Sigmoid colon (tissue), 7 donors: Measurements from ENCODE around the gene FRMD8. TPM values are rescaled to one million over a fixed set of nuclear protein-coding genes. Genes with fewer than 3 reads are reported as not detected.

Experiments
- DNase-seq: peaks from one replicate; pipeline ENCODE4 v3.0.0-alpha.2; 2019
- H3K27ac ChIP-seq, 4 donors: fragments of 200-600 bp; sonication (generic); one replicate each; pipeline ENCODE4 v1.5.1; 2016 to 2019; ENCODE audit warnings: mild to moderate bottlenecking in 1 of 4
- H3K27me3 ChIP-seq, 3 donors: fragments of 200-600 bp; sonication (generic); one replicate each; pipeline ENCODE4 v1.5.1; 2019; ENCODE audit warnings: mild to moderate bottlenecking in 1 of 3
- H3K36me3 ChIP-seq, 4 donors: fragments of 200-600 bp; sonication (generic); one replicate each; pipeline ENCODE4 v1.5.1; 2016 to 2019
- H3K4me1 ChIP-seq, 4 donors: fragments of 200-600 bp; sonication (generic); one replicate each; pipeline ENCODE4 v1.5.1; 2017 to 2019
- H3K4me3 ChIP-seq, 4 donors: fragments of 200-600 bp; sonication (generic); one replicate each; pipeline ENCODE4 v1.5.1; 2017 to 2019; ENCODE audit warnings: mild to moderate bottlenecking in 2 of 4, moderate library complexity in 1 of 4
- H3K9me3 ChIP-seq, 4 donors: fragments of 200-600 bp in 3 of 4; sonication (generic) in 3 of 4; one replicate each; pipeline versions ENCODE4 v1.5.1 to v1.6.1; 2013 to 2019
- CTCF ChIP-seq, 4 experiments: fragments of 450-650 bp in 3 of 4; fragments of 200-600 bp in 1 of 4; IDR thresholded peaks; one replicate each; pipeline ENCODE4 v1.5.1; 2016 to 2019; ENCODE audit warnings: antibody characterized with exemption in 4 of 4, mild to moderate bottlenecking in 3 of 4, moderate library complexity in 2 of 4
- EP300 ChIP-seq, 4 donors: sonication (generic); formaldehyde crosslinking; IDR thresholded peaks; one replicate each; pipeline ENCODE4 v1.6.1; 2017; ENCODE audit warnings: antibody characterized with exemption in 4 of 4
- POLR2A ChIP-seq, 2 donors: fragments of 450-650 bp; IDR thresholded peaks; one replicate each; pipeline ENCODE4 v1.6.1; 2016; ENCODE audit warnings: antibody characterized with exemption in 2 of 2, mild to moderate bottlenecking in 2 of 2, moderate library complexity in 2 of 2
- POLR2AphosphoS5 ChIP-seq, 4 donors: sonication (generic); formaldehyde crosslinking; IDR thresholded peaks; one replicate each; pipeline ENCODE4 v1.6.1; 2017; ENCODE audit warnings: antibody characterized with exemption in 4 of 4
- WGBS, 2 donors: extraction: QIAGEN DNeasy Blood & Tissue Kit; methylation state at CpG; one replicate each; pipeline ENCODE4 v1.1.7; 2013; 5-methylcytosine and 5-hydroxymethylcytosine counted together
- intact Hi-C: fragments of 100-400 bp; cut with DNase I; formaldehyde crosslinking; loops from one replicate; pipeline ENCODE4 v1.15.1; 2023
- polyA plus RNA-seq, 3 donors: library from polyadenylated mRNA; stranded (reverse); fragments of 200-250 nt; gene quantifications; one replicate each; pipeline ENCODE4 v1.2.3, GENCODE V29; 2013
- total RNA-seq, 4 donors: library from RNA; depleted of rRNA; stranded (reverse); fragments of >200 nt; gene quantifications; one replicate each; pipeline ENCODE4 v1.1.0, GENCODE V29; 2016
- donor health status: healthy with polysubstance abuse.
- donor health status: Bipolar disorder and iron deficiency.
- donor health status: healthy.

The FRMD8 gene
- total and polyA plus RNA-seq, 7 donors = 10.7 to 29.0 (median 21.6) TPM

- intact Hi-C loops = loop anchor here (5.0 kb wide), 1 partner anchor 168 kb away; no protein-coding TSS in a partner anchor
- peaks cover 22 to 35% (median 25%) of the 10 kb centered on the region in 4 donors for H3K36me3 ChIP-seq
- peak; percentile 99 for DNase-seq
- peak within 1 kb of the TSS; percentile 72 to 79 (median 78) for H3K27ac ChIP-seq
- H3K4me1 ChIP-seq = peaks cover 0 to 27% (median 23%) of the 10 kb centered on the region in 4 donors
- TF ChIP-seq POLR2AphosphoS5 (IDR thresholded peaks at IDR 0.05) (peak in 3 of 4 donors; percentile 43 to 64 (median 61)), CTCF (IDR thresholded peaks at IDR 0.05) (no peak)
- peaks cover 0 to 17% (median 11%) of the 10 kb centered on the region in 3 donors for H3K27me3 ChIP-seq
- WGBS, 2 donors = 1% methylated on average over 79 of the region's 79 CpGs
- peak within 1 kb of the TSS; percentile 37 to 79 (median 74) for H3K4me3 ChIP-seq
- no peaks in the 10 kb centered on the region for H3K9me3 ChIP-seq
These were observed 32.0 kb upstream of the FRMD8 start, which contains the start of gene TIGD3 for GRCh38 chr11:65354265-65355012. TIGD3 (plus strand) TSS chr11:65354751; CDS start chr11:65355809, 1,058 bp downstream.

- WGBS, 2 donors = 2% methylated on average over 47 of the region's 47 CpGs
- peak; percentile 74 for DNase-seq
- H3K27ac ChIP-seq = peak overlapping the region; percentile 55 to 79 (median 75)
These were observed 31.2 kb upstream of the FRMD8 start for GRCh38 chr11:65355013-65355775.

GRCh38 chr11:65355776-65356393 is 30.6 kb upstream of the FRMD8 start:
- no peak overlapping the region for H3K27ac ChIP-seq
- peaks cover 0 to 27% (median 23%) of the 10 kb centered on the region in 4 donors for H3K4me1 ChIP-seq
- TF ChIP-seq POLR2A (IDR thresholded peaks at IDR 0.05) = no peak
- no peak for TF ChIP-seq EP300 (IDR thresholded peaks at IDR 0.05)
- TF ChIP-seq POLR2AphosphoS5 (IDR thresholded peaks at IDR 0.05) = no peak
- TF ChIP-seq CTCF (IDR thresholded peaks at IDR 0.05) = no peak
- peaks cover 0 to 17% (median 11%) of the 10 kb centered on the region in 3 donors for H3K27me3 ChIP-seq
- peaks cover 11 to 20% (median 15%) of the 10 kb centered on the region in 4 donors for H3K36me3 ChIP-seq
- WGBS, 2 donors = 55 to 60% methylated on average over 35 of the region's 35 CpGs
- H3K9me3 ChIP-seq = no peaks in the 10 kb centered on the region
- H3K4me3 ChIP-seq = peak overlapping the region in 3 of 4 donors; percentile 71 to 79 (median 77)
- intact Hi-C loops = loop anchor here (5.0 kb wide), 1 partner anchor 166 kb away; no protein-coding TSS in a partner anchor
- DNase-seq = peak; percentile 73

More at GRCh38 chr11:65355013-65355775, 31.2 kb upstream of the FRMD8 start:
- Histone ChIP-seq H3K4me3 (peak overlapping the region; percentile 30 to 79 (median 74)), H3K36me3 (peaks cover 17 to 27% (median 21%) of the 10 kb centered on the region in 4 donors), H3K9me3 (no peaks in the 10 kb centered on the region), H3K27me3 (peaks cover 0 to 17% (median 11%) of the 10 kb centered on the region in 3 donors), H3K4me1 (peaks cover 0 to 27% (median 23%) of the 10 kb centered on the region in 4 donors)
- intact Hi-C loops = loop anchor here (5.0 kb wide), 1 partner anchor 167 kb away; no protein-coding TSS in a partner anchor
- TF ChIP-seq POLR2AphosphoS5 (IDR thresholded peaks at IDR 0.05) (no peak), POLR2A (IDR thresholded peaks at IDR 0.05) (no peak), CTCF (IDR thresholded peaks at IDR 0.05) (no peak), EP300 (IDR thresholded peaks at IDR 0.05) (no peak)

GRCh38 chr11:65356394-65356972 is 30.0 kb upstream of the FRMD8 start:
- TF ChIP-seq POLR2A (IDR thresholded peaks at IDR 0.05) = no peak
- TF ChIP-seq CTCF (IDR thresholded peaks at IDR 0.05) = no peak
- TF ChIP-seq EP300 (IDR thresholded peaks at IDR 0.05) = no peak
- TF ChIP-seq POLR2AphosphoS5 (IDR thresholded peaks at IDR 0.05) = no peak
- Histone ChIP-seq H3K27me3 (peaks cover 0 to 17% (median 11%) of the 10 kb centered on the region in 3 donors), H3K27ac (no peak overlapping the region), H3K36me3 (peaks cover 8 to 14% (median 9%) of the 10 kb centered on the region in 4 donors), H3K4me1 (peaks cover 0 to 27% (median 23%) of the 10 kb centered on the region in 4 donors), H3K4me3 (no peak overlapping the region), H3K9me3 (no peaks in the 10 kb centered on the region)
- 89 to 93% methylated on average over 30 of the region's 30 CpGs for WGBS, 2 donors
- DNase-seq = no peak
- intact Hi-C loops = loop anchor here (5.0 kb wide), 1 partner anchor 166 kb away; no protein-coding TSS in a partner anchor
